Activated CD8-positive, alpha-beta T cell treated with anti-CD3 and anti-CD28 coated beads for 36 hours (primary cell): ENCODE results near the gene MECR. TPM values are rescaled to one million over a fixed set of nuclear protein-coding genes. Genes with fewer than 3 reads are reported as not detected.
"Not testable (repeated sequence)": the region's sequence is repeated elsewhere in the genome, so short reads cannot be mapped to it uniquely, and the experiment has no call there.

Experiments used
- ATAC-seq: fragments of 200-7000 bp; cut with Tn5 transposase; one replicate; pipeline ENCODE4 v1.10.0; 2021; ENCODE audit warnings: mild to moderate bottlenecking, moderate library complexity
- CTCF ChIA-PET: fragments of 350-600 bp; sonication (Branson Sonifier 250); formaldehyde crosslinking; loops from one replicate; lab custom pipeline; 2021; ENCODE audit warnings: antibody characterized with exemption; lab: Charles Lee
- POLR2A ChIA-PET: fragments of 350-600 bp; sonication (Branson Sonifier 250); formaldehyde crosslinking; loops from one replicate; lab custom pipeline; 2021; ENCODE audit warnings: antibody characterized with exemption; lab: Charles Lee
- DNase-seq: peaks from one replicate; pipeline ENCODE4 v3.0.0-alpha.2; 2020
- H3K27ac Mint-ChIP-seq: one replicate; pipeline ENCODE4 v1.8.0; 2021; ENCODE audit warnings: mild to moderate bottlenecking, mixed read lengths
- H3K27me3 Mint-ChIP-seq: one replicate; pipeline ENCODE4 v1.8.0; 2021; ENCODE audit warnings: mixed read lengths
- H3K36me3 Mint-ChIP-seq: one replicate; pipeline ENCODE4 v1.8.0; 2021; ENCODE audit warnings: low read depth, mixed read lengths
- H3K4me1 Mint-ChIP-seq: one replicate; pipeline ENCODE4 v1.8.0; 2021; ENCODE audit warnings: low read depth, mixed read lengths
- H3K4me3 Mint-ChIP-seq: one replicate; pipeline ENCODE4 v1.8.0; 2021; ENCODE audit warnings: mild to moderate bottlenecking, moderate library complexity, mixed read lengths
- H3K9me3 Mint-ChIP-seq: one replicate; pipeline ENCODE4 v1.8.0; 2021; ENCODE audit warnings: mixed read lengths
- CTCF ChIP-seq: fragments of 200-600 bp; IDR thresholded peaks from one replicate; pipeline ENCODE4 v1.8.0; 2022; ENCODE audit warnings: antibody characterized with exemption, mild to moderate bottlenecking
- intact Hi-C: fragments of 100-400 bp; cut with micrococcal nuclease; formaldehyde crosslinking; loops from one replicate; pipeline ENCODE4 v1.10.0; 2022
- total RNA-seq, 2 experiments: library from RNA; stranded (reverse); gene quantifications; one replicate each; pipeline ENCODE4 v1.2.3, GENCODE V29; 2021

MECR gene
- total RNA-seq, 2 experiments from 2014 or later: 42.2 to 43.5 TPM

GRCh38 chr1:29159773-29160172, 71.0 kb downstream of the MECR start:
- ChIA-PET CTCF (interaction anchor here (1.0 to 1.4 kb wide), 2 partner anchors 22 to 43 kb away, joined by 4 read pairs; partner anchors contain the start of gene SRSF4), POLR2A (no interaction called here)
- H3K27ac Mint-ChIP-seq: no peak overlapping the region
- H3K36me3 Mint-ChIP-seq: peaks cover 49% of the 10 kb centered on the region
- H3K4me3 Mint-ChIP-seq: no peak overlapping the region
- ATAC-seq (no peak), DNase-seq (no peak)
- peaks cover 25% of the 10 kb centered on the region for H3K4me1 Mint-ChIP-seq
- no peaks in the 10 kb centered on the region for H3K9me3 Mint-ChIP-seq
- intact Hi-C loops: no loop called here
- H3K27me3 Mint-ChIP-seq: no peaks in the 10 kb centered on the region
- no peak for TF ChIP-seq CTCF

- no peak for TF ChIP-seq CTCF
- H3K9me3 Mint-ChIP-seq: no peaks in the 10 kb centered on the region
- no peaks in the 10 kb centered on the region for H3K27me3 Mint-ChIP-seq
- no peak overlapping the region for H3K27ac Mint-ChIP-seq
- POLR2A ChIA-PET: interaction anchor here (0.6 to 2.3 kb wide), 3 partner anchors 9 to 280 kb away, joined by 3 to 6 read pairs (median 3); no protein-coding TSS in a partner anchor
- CTCF ChIA-PET: interaction anchor here (1.2 to 2.2 kb wide), 3 partner anchors 20 to 275 kb away, joined by 3 to 10 read pairs (median 4); no protein-coding TSS in a partner anchor
- intact Hi-C loops: no loop called here
- H3K4me1 Mint-ChIP-seq: peaks cover 7% of the 10 kb centered on the region
- ATAC-seq: no peak
- peaks cover 56% of the 10 kb centered on the region for H3K36me3 Mint-ChIP-seq
- no peak for DNase-seq
- H3K4me3 Mint-ChIP-seq: no peak overlapping the region
Measured at GRCh38 chr1:29157269-29157601, 73.5 kb downstream of the MECR start.

- Mint-ChIP-seq H3K36me3 (peaks cover 60% of the 10 kb centered on the region), H3K4me3 (no peak overlapping the region), H3K27ac (no peak overlapping the region), H3K27me3 (no peaks in the 10 kb centered on the region), H3K9me3 (no peaks in the 10 kb centered on the region), H3K4me1 (peaks cover 7% of the 10 kb centered on the region)
- ChIA-PET POLR2A (interaction anchor here (0.9 to 2.3 kb wide), 2 partner anchors 10 to 280 kb away, joined by 3 to 6 read pairs; no protein-coding TSS in a partner anchor), CTCF (interaction anchor here (1.2 to 2.2 kb wide), 3 partner anchors 20 to 275 kb away, joined by 3 to 10 read pairs (median 4); no protein-coding TSS in a partner anchor)
- ATAC-seq (no peak), DNase-seq (no peak)
- intact Hi-C loops: no loop called here
- no peak for TF ChIP-seq CTCF
Measured at GRCh38 chr1:29156543-29157268, 74.0 kb downstream of the MECR start.

- no peaks in the 10 kb centered on the region for H3K9me3 Mint-ChIP-seq
- ATAC-seq (no peak), DNase-seq (no peak)
- intact Hi-C loops: no loop called here
- ChIA-PET POLR2A (no interaction called here), CTCF (interaction anchor here (1.2 kb wide), 1 partner anchor 34 kb away, joined by 3 read pairs; no protein-coding TSS in a partner anchor)
- H3K4me1 Mint-ChIP-seq: no peaks in the 10 kb centered on the region
- TF ChIP-seq CTCF: no peak
- no peak overlapping the region for H3K4me3 Mint-ChIP-seq
- H3K27me3 Mint-ChIP-seq: no peaks in the 10 kb centered on the region
- H3K27ac Mint-ChIP-seq: no peak overlapping the region
- peaks cover 77% of the 10 kb centered on the region for H3K36me3 Mint-ChIP-seq
Measured at GRCh38 chr1:29152046-29152805, 78.5 kb downstream of the MECR start.

- H3K27me3 Mint-ChIP-seq, intact Hi-C loops, H3K4me3 Mint-ChIP-seq, H3K9me3 Mint-ChIP-seq, H3K4me1 Mint-ChIP-seq, DNase-seq, ATAC-seq, H3K27ac Mint-ChIP-seq: not testable (repeated sequence)
- POLR2A ChIA-PET: interaction anchor here (1.1 kb wide), 1 partner anchor 9 kb away, joined by 3 read pairs; no protein-coding TSS in a partner anchor
- peaks cover 86% of the 10 kb centered on the region for H3K36me3 Mint-ChIP-seq
- CTCF ChIA-PET: interaction anchor here (1.5 kb wide), 1 partner anchor 52 kb away, joined by 5 read pairs; no protein-coding TSS in a partner anchor
Measured at GRCh38 chr1:29150346-29150745, 80.4 kb downstream of the MECR start.
